Measurements from ENCODE around the gene H2AZ2. TPM values are rescaled to one million over a fixed set of nuclear protein-coding genes. Genes with fewer than 3 reads are reported as not detected.

Gene H2AZ2
- total and polyA plus RNA-seq, 2 of the 4 experiments (the other 2 are of a cell fraction): 156 to 162 TPM

GRCh38 chr7:44797329-44798258 is 50.3 kb downstream of the H2AZ2 start:
- Histone ChIP-seq H3K9me3 (ENCODE audit: control insufficient read depth, insufficient read depth, low read length) (no peaks in the 10 kb centered on the region), H3K4me2 (ENCODE audit: low read depth, low read length) (peak overlapping the region; percentile 98), H3K9me1 (ENCODE audit: insufficient read depth, low read length) (peaks cover 15% of the 10 kb centered on the region), H2AK5ac (ENCODE audit: low read depth, low read length) (peak overlapping the region; percentile 93), H3K14ac (replicated peaks; ENCODE audit: low read depth, low read length) (peak overlapping the region; percentile 85), H3K4me1 (ENCODE audit: control insufficient read depth, insufficient read depth, low read length) (peaks cover 2% of the 10 kb centered on the region; the same call in 1 of the 2 replicates), H3K79me1 (ENCODE audit: low read depth in 1 of 2, low read length in 2 of 2) (peaks cover 13 to 48% of the 10 kb centered on the region in 2 experiments; a peak in 3 of 4 replicates), H2AK9ac (replicated peaks; ENCODE audit: low read depth, low read length, poor library complexity) (peak overlapping the region; percentile 100), H4K91ac (ENCODE audit: insufficient read depth, low read depth, low read length) (peak overlapping the region; percentile 95), H3K18ac (ENCODE audit: low read depth, low read length) (peak overlapping the region; percentile 87), H2BK120ac (ENCODE audit: low read depth, low read length) (peak overlapping the region; percentile 1; the same call in 1 of the 2 replicates), H3K4me3 (ENCODE audit: insufficient read depth, low read depth, low read length) (peak overlapping the region; percentile 91), H3K23ac (ENCODE audit: low read depth, low read length) (peak overlapping the region; percentile 78), H3K27me3 (ENCODE audit: control insufficient read depth, insufficient read depth, low read length) (no peaks in the 10 kb centered on the region), H4K5ac (ENCODE audit: low read depth, low read length) (peak overlapping the region; percentile 90), H2BK15ac (ENCODE audit: low read depth, low read length) (no peak overlapping the region), H2BK5ac (ENCODE audit: low read depth, low read length, poor library complexity, severe bottlenecking) (peak overlapping the region; percentile 93), H4K20me1 (ENCODE audit: insufficient read depth, low read length) (peaks cover 52% of the 10 kb centered on the region), H3K56ac (ENCODE audit: extremely low read depth, insufficient read depth, low read length) (peak overlapping the region; percentile 96), H2BK20ac (ENCODE audit: low read depth, low read length) (peak overlapping the region; percentile 35; the same call in 1 of the 2 replicates), H2AFZ (replicated peaks; ENCODE audit: low read length, poor library complexity) (peak overlapping the region; percentile 77), H3K4ac (ENCODE audit: low read depth, low read length) (peak overlapping the region; percentile 86), H3K27ac (ENCODE audit: insufficient read depth, low read length) (peak overlapping the region; percentile 97), H3K9ac (ENCODE audit: low read depth, low read length) (peak overlapping the region; percentile 95), H3K36me3 (ENCODE audit: control insufficient read depth, insufficient read depth, low read length) (peaks cover 28% of the 10 kb centered on the region), H4K8ac (ENCODE audit: low read depth in 2 of 2, low read length in 2 of 2) (peak overlapping the region; percentile 83 to 93)
- ChIA-PET POLR2A (ENCODE audit: unreplicated experiment) (interaction anchor here (0.6 to 1.1 kb wide), 6 partner anchors 47 to 597 kb away, joined by 3 to 4 read pairs (median 3); no protein-coding TSS in a partner anchor), CTCF (interaction anchor here (0.6 to 0.8 kb wide), 2 partner anchors 47 to 100 kb away, joined by 3 to 4 read pairs; no protein-coding TSS in a partner anchor)
- 0% methylated on average over 5 of the region's 26 CpGs; no CpG with 5 or more reads in 1 of the 2 experiments for WGBS, 2 experiments (ENCODE audit: extremely low coverage in 2 of 2, insufficient read length in 1 of 2)
- dilution Hi-C loops (cut with HindIII; ENCODE audit: low sequenced_read_pairs, unreplicated experiment): no loop called here
- ATAC-seq (ENCODE audit: low read depth) (peak; percentile 61), DNase-seq (peak; percentile 84)
- no peak for TF ChIP-seq NFE2L2 (IDR thresholded peaks at IDR 0.05; ENCODE audit: low read depth, low read length)
- peak; percentile 67; the same call in 1 of the 2 replicates for TF ChIP-seq MAZ (IDR thresholded peaks at IDR 0.05; ENCODE audit: borderline replicate concordance, low read depth, low read length)
- TF ChIP-seq CTCF (conservative IDR thresholded peaks at IDR 0.05; ENCODE audit: low read depth, low read length): peak; percentile 42
- no peak for TF ChIP-seq FOS (IDR thresholded peaks at IDR 0.05; ENCODE audit: low read depth, low read length)
- peak; percentile 77 for TF ChIP-seq POLR2A (IDR thresholded peaks at IDR 0.05; ENCODE audit: low read depth, low read length)
- peak; percentile 38 for TF ChIP-seq RAD21 (IDR thresholded peaks at IDR 0.05; ENCODE audit: low read length)
- no peak for TF ChIP-seq BHLHE40 (IDR thresholded peaks at IDR 0.05; ENCODE audit: low read depth, low read length)
- 0 out of 2 replicates have a peak, but pooled peaks have one; percentile 3 for TF ChIP-seq SMC3 (IDR thresholded peaks at IDR 0.05; ENCODE audit: low read depth, low read length)
- TF ChIP-seq MAFK (IDR thresholded peaks at IDR 0.05; ENCODE audit: low read depth, low read length): peak; percentile 10; the same call in 1 of the 2 replicates
- TF ChIP-seq MXI1 (IDR thresholded peaks at IDR 0.05; ENCODE audit: borderline replicate concordance, low read depth, low read length): 0 out of 2 replicates have a peak, but pooled peaks have one; percentile 13
- TF ChIP-seq USF2 (IDR thresholded peaks at IDR 0.05; ENCODE audit: low read depth, low read length): no peak
- TF ChIP-seq CEBPB (IDR thresholded peaks at IDR 0.05; ENCODE audit: low read depth, low read length): no peak
- TF ChIP-seq RFX5 (IDR thresholded peaks at IDR 0.05; ENCODE audit: low read depth, low read length): no peak
- TSS peak; percentile 29 for BruUV-seq (replicated peaks)
- intact Hi-C loops (cut with micrococcal nuclease): loop anchor here (1.0 to 5.0 kb wide), 6 partner anchors 29 to 340 kb away; partner anchors contain the start of genes H2AZ2 and OGDH
- in situ Hi-C loops (cut with MboI; ENCODE audit: low sequenced_read_pairs): no loop called here
